K562 (cell line): ENCODE data around the gene CBFA2T2. TPM values are rescaled to one million over a fixed set of nuclear protein-coding genes. Genes with fewer than 3 reads are reported as not detected.

Source experiments
- CBX5 ChIP-seq: IDR thresholded peaks from 2 replicates; pipeline ENCODE4 v1.6.1; 2014; ENCODE audit warnings: low read depth, borderline replicate concordance
- ID3 ChIP-seq, 2 experiments: fragments of 250-450 bp in 1 of 2; fragments of 450-650 bp in 1 of 2; sonication (Bioruptor Pico) in 1 of 2; IDR thresholded peaks; 2 replicates each; pipeline versions ENCODE4 v1.6.1 to v1.8.0; 2016 to 2021; ENCODE audit warnings: mild to moderate bottlenecking in 2 of 2, moderate library complexity in 2 of 2, missing compliant biosample characterization in 1 of 2, missing genetic modification characterization in 1 of 2
- MCM5 ChIP-seq: fragments of 450-650 bp; IDR thresholded peaks from 2 replicates; pipeline ENCODE4 v1.6.1; 2016; ENCODE audit warnings: low read depth
- NONO ChIP-seq, 2 experiments: fragments of 200-400 bp in 1 of 2; fragments of 450-650 bp in 1 of 2; formaldehyde crosslinking in 1 of 2; IDR thresholded peaks; 2 replicates each; pipeline ENCODE4 v1.6.1; 2017; ENCODE audit warnings: low read depth in 2 of 2, mild to moderate bottlenecking in 2 of 2, moderate library complexity in 2 of 2, low read length in 1 of 2
- PKNOX1 ChIP-seq: fragments of 450-650 bp; IDR thresholded peaks from 2 replicates; pipeline ENCODE4 v1.6.1; 2016
- POLR2G ChIP-seq: fragments of 200-400 bp; formaldehyde crosslinking; IDR thresholded peaks from 2 replicates; pipeline ENCODE4 v1.6.1; 2017; ENCODE audit warnings: low read depth, mild to moderate bottlenecking, antibody characterized with exemption, low read length, moderate library complexity
- POLR3A ChIP-seq: IDR thresholded peaks from 2 replicates; pipeline ENCODE4 v1.6.1; 2011; ENCODE audit warnings: borderline replicate concordance, mild to moderate bottlenecking, moderate library complexity; ENCODE audit not compliant: insufficient read length, insufficient read depth; ENCODE audit errors: extremely low read depth
- SAP30 ChIP-seq: fragments of 200-600 bp; sonication (generic); IDR thresholded peaks from 2 replicates; pipeline ENCODE4 v1.6.1; 2012; ENCODE audit warnings: borderline replicate concordance, low read depth, mild to moderate bottlenecking, moderate library complexity, low read length, control low read depth, inconsistent platforms; ENCODE audit not compliant: insufficient read depth, poor library complexity, severe bottlenecking
- TEAD4 ChIP-seq, 2 experiments: sonication (generic) in 1 of 2; formaldehyde crosslinking in 1 of 2; IDR thresholded peaks; 2 replicates each; pipeline versions ENCODE4 v1.6.1 to v1.8.0; 2012 to 2022; ENCODE audit warnings: borderline replicate concordance in 1 of 2, inconsistent platforms in 1 of 2, low read length in 1 of 2, mild to moderate bottlenecking in 1 of 2, missing genetic modification reagents in 1 of 2
- TFAM ChIP-seq: fragments of 250-450 bp; sonication (Bioruptor Pico); conservative IDR thresholded peaks from 2 replicates; pipeline ENCODE4 v1.5.0; 2021; ENCODE audit warnings: mild to moderate bottlenecking, moderate library complexity
- ZBTB33 ChIP-seq: sonication (generic); formaldehyde crosslinking; IDR thresholded peaks from 2 replicates; pipeline ENCODE4 v1.8.1; 2023; ENCODE audit warnings: mild to moderate bottlenecking, missing genetic modification reagents
- ZBTB9 ChIP-seq: fragments of 450-650 bp; formaldehyde crosslinking; IDR thresholded peaks from 2 replicates; pipeline ENCODE4 v1.4.0; 2020; ENCODE audit warnings: mild to moderate bottlenecking, moderate library complexity
- ZFPM2 ChIP-seq: fragments of 250-450 bp; sonication (Bioruptor Pico); IDR thresholded peaks from 2 replicates; pipeline ENCODE4 v1.5.1; 2022; ENCODE audit warnings: mild to moderate bottlenecking
- ZNF143 ChIP-seq: sonication (generic); formaldehyde crosslinking; IDR thresholded peaks from 2 replicates; pipeline ENCODE4 v1.9.0; 2022; ENCODE audit warnings: mild to moderate bottlenecking, missing genetic modification reagents
- ZNF511 ChIP-seq: sonication (generic); formaldehyde crosslinking; IDR thresholded peaks from 2 replicates; pipeline ENCODE4 v1.8.0; 2022; ENCODE audit warnings: mild to moderate bottlenecking, missing genetic modification reagents
- polyA plus RNA-seq, 8 experiments: library from polyadenylated mRNA; depleted of rRNA in 4 of 8; stranded (reverse) in 5 of 8; unstranded in 3 of 8; fragments of >200 nt; fragmentation: Nextera tagmentation in 2 of 8; fragmentation: Illumina TruSeq in 1 of 8; extraction: Ambion mirVana in 2 of 8; extraction: Trizol in 1 of 8; gene quantifications; 2 replicates each; pipeline versions ENCODE4 v1.2.1 to v1.2.3, GENCODE V29; 2011 to 2014; ENCODE audit warnings: inconsistent platforms in 1 of 8, missing spikeins in 1 of 8
- total RNA-seq, 7 experiments: library from RNA; depleted of rRNA in 6 of 7; stranded (reverse); fragments of >200 nt in 6 of 7; fragmentation: Illumina TruSeq in 2 of 7; extraction: Trizol in 2 of 7; gene quantifications; 2 replicates each; pipeline versions ENCODE4 v1.2.1 to v1.2.3, GENCODE V29; 2011 to 2021; ENCODE audit warnings: low replicate concordance in 1 of 7

The CBFA2T2 gene
- total and polyA plus RNA-seq, 9 of the 15 experiments (the other 6 are each of a cell fraction or from before 2014, with no cell fraction given), result 0.27 to 9.6 (median 5.8) TPM

GRCh38 chr20:33443512-33444239 lies 46.2 kb upstream of the CBFA2T2 start, which contains the start of gene SNTA1 (continued):
- TF ChIP-seq SAP30, result peak; percentile 30
- TF ChIP-seq ZNF511 (CRISPR knock-in tag), result no peak
- no peak for TF ChIP-seq CBX5
- TF ChIP-seq ZNF143 (CRISPR knock-in tag), result no peak
- TF ChIP-seq MCM5, result no peak
- TF ChIP-seq POLR3A, result no peak
- TF ChIP-seq TEAD4 (IDR thresholded peaks at IDR 0.05; ENCODE audit: low read length), result no peak
- TF ChIP-seq TEAD4 (CRISPR knock-in tag; IDR thresholded peaks at IDR 0.05; ENCODE audit: borderline replicate concordance), result no peak
- TF ChIP-seq PKNOX1, result no peak
- peak; percentile 78 for TF ChIP-seq POLR2G
- no peak for TF ChIP-seq ZBTB33 (CRISPR knock-in tag)
- TF ChIP-seq ZBTB9, result no peak
- no peak for TF ChIP-seq TFAM
- TF ChIP-seq ZFPM2 (CRISPR knock-in tag), result no peak
- TF ChIP-seq ID3 (CRISPR knock-in tag; IDR thresholded peaks at IDR 0.05), result no peak
- no peak for TF ChIP-seq ID3 (tag; IDR thresholded peaks at IDR 0.05)
- TF ChIP-seq NONO (IDR thresholded peaks at IDR 0.05; ENCODE audit: low read depth in 2 of 2, low read length in 1 of 2), result peak; percentile 11 to 74; a peak in 1 of 4 replicates
